Activated CD4-positive, alpha-beta T cell treated with anti-CD3 and anti-CD28 coated beads, Interleukin-2, Interleukin-6, amounts not matched to agents 100 ng/mL and 50 ng/mL, durations not matched to agents 16 hours and 8 hours (primary cell): ENCODE measurements around the gene LDLR.
"Not testable (repeated sequence)": the region's sequence is repeated elsewhere in the genome, so short reads cannot be mapped to it uniquely, and the experiment has no call there.

Experiments
- DNase-seq: peaks from one replicate; pipeline ENCODE4 v3.0.0-alpha.2; 2020

Gene LDLR

GRCh38 chr19:11176466-11177193 lies 87.4 kb downstream of the LDLR start:
- DNase-seq = no peak

DNA sequence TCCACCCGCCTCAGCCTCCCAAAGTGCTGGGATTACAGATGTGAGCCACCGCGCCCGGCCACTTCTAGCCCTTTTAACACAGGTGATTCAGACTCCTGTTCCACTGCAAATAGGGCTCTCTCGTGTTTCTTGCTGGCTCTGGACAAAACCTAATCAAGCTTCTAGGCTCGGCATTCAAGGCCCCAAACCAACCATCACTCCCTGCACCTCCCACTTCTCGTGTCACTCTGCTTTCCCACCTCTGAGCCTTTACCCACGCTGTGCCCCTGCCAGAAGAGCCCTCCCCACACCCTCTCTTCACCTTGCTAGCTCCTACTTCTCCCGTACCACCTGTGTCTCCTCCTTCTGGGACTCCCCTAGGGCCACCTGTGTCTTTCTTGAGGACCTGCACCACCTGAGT lies 88.3 kb downstream of the LDLR start:
- no peak for DNase-seq

DNA sequence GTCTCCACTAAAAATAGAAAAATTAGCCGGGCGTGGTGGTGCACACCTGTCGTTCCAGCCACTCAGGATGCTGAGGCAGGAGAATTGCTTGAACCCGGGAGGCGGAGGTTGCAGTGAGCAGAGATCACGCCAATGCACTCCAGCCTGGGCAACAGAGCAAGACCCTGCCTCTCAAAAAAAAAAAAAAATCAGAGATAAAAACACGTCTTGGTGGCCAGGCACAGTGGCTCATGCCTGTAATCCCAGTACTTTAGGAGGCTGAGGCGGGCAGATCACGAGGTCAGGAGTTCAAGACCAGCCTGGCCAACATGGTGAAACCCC lies 89.8 kb downstream of the LDLR start:
- not testable (repeated sequence) for DNase-seq

DNA sequence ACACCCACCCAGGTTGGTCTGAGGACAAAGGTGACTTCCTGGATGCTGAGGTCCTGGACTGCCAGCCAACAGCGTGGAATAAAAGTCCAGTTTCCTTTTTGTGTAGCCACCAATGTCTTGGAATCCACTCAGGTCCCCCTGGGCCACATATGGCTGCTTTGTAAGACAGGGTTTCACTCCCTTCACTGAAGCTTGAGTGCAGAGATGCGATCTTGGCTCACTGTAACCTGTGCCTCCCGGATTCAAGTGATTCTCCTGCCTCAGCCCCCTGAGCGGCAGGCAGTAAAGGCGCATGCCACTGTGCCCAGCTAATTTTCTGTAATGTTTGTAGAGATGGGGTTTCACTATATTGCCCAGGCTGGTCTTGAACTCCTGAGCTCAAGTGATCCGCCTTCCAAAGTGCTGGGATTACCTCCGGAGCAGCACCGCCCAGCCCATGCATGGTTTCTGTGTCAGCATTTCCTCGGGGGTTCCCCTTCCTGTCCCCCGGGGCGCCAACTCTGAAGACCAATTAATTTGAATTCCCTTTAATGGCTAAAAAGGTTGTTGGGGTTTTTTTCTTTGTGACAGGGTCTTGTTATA lies 90.5 kb downstream of the LDLR start:
- peak; percentile 18 for DNase-seq

DNA sequence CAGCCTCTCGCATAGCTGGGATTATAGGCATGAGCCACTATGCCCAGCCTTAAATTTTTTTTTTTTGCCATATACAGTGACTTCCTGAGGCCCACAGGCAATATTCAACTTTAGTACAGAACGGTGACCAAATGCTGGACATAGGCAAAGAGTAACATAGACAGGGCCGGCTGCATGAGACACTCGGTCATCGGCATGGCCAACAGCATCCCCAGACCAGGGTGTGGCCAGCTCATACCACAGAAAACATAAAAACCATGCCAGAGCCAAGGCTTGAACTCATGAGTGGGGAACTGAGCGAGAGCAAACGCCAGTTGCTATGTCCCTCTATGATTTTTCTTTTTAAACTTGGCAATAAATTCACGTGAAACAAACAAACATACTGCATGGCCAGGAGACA lies 91.1 kb downstream of the LDLR start:
- DNase-seq = no peak

GRCh38 chr19:11180975-11181374 lies 91.7 kb downstream of the LDLR start:
- DNase-seq = not testable (repeated sequence)

DNA sequence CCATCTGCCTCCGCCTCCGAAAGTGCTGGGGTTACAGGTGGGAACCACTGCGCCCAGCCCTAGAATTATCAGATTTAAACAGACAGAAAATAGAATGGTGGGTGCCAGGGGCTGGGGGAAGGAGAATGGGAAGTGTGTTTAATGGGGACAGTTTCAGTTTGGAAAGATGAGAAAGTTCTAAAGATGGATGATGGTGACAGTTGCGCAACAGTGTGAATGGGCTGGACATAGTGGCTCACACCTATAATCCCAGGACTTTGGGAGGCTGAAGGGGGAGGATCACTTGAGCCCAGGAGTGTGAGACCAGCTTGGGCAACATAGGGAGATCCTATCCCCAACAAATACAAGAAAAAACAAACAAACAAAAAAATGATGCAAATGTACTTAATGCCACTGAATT lies 92.2 kb downstream of the LDLR start:
- DNase-seq = no peak
